Dermis microvascular lymphatic vessel endothelial cell (primary cell): ENCODE data around the gene MRPS33. TPM values are rescaled to one million over a fixed set of nuclear protein-coding genes. Genes with fewer than 3 reads are reported as not detected.

ENCODE experiments used
- total RNA-seq: library from RNA; depleted of rRNA; stranded (reverse); fragments of >200 nt; gene quantifications from 2 replicates; pipeline ENCODE4 v1.2.1, GENCODE V29; 2014

The MRPS33 gene
- total RNA-seq, 1 donor from 2014 or later, result 20.4 TPM

Other genes with a start within 250 kb of the MRPS33 start
- gene BRAF, start 90.0 kb downstream of the MRPS33 start, total RNA-seq, result 13.0 and 18.8 TPM in 2 replicates
- under 0.01 TPM in 2 replicates for gene TMEM178B, start 59.1 kb upstream of the MRPS33 start, total RNA-seq